Measurements from ENCODE around the gene MEGF11.

MEGF11 gene

DNA sequence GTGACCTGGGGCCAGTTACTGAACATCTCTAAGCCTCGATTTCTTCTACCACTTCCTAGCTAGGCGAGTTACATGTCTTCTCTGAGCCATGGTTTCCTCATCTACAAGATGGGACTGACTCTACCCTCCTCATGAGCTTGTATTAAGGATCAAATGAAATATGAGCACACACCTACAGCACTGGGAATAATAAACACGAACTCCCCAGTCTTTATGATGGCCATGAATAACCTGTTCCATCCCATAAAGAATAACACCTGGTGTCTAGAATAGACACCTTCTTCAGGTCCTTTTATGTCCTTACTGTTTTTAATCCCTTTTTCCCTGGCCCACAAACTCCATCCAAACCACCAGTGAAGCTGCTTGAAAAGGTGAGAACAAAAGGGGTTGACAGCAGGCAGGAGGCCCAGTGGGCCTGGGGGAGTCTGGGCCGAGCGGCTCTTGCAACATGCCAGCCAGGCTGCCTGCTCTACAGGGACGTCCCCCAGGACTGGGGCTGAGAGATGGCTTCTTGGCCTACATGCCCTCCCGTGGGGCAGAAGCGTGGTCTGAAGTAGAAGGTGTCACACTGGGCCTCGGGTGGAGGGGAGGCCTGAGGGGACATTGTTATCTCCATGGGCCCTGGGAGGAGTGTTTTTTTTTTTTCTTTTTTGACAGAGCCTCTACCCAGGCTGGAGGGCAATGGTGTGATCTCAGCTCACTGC is 206.1 kb downstream of the MEGF11 start:
- peak; percentile 26 for DNase-seq

DNA sequence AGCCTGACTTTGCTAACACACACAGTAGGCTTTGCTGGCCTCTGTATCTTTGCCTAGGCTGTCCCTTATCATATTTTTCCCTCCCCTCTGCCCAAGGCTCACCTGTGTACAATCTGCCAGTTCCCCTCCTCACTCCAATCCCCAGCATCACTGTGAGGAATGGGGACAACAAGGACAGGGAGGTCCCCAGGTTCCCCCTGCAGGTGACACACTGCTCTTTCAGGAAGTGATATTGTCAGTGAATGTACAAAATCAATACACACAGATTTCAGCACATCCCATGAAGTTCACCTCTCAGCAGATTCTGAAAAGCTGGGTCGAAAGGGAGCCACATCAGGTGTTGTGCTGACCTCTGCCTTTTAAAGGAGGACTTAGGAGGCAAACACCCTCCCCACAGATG is 206.8 kb downstream of the MEGF11 start:
- no peak for DNase-seq

DNA sequence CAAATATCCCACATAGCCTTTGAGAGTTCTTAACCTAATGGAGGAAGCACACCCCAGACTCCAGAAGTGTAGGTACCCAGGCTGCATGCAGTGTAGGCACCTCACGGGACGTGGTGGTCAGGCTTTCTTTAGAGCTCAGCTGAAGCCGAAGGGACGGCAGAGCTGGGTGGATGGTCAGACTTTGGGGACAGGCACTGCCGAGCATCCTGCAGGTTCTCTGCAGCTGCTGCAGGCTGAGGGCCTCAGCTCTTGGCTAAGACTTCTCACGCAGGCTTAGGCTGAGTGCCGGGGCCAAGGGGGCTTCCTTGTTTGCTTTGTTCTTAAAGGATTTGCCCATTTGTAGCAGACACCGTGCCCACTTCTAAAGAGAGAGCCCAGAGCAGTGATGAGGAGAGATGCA is 207.2 kb downstream of the MEGF11 start:
- DNase-seq = no peak

DNA sequence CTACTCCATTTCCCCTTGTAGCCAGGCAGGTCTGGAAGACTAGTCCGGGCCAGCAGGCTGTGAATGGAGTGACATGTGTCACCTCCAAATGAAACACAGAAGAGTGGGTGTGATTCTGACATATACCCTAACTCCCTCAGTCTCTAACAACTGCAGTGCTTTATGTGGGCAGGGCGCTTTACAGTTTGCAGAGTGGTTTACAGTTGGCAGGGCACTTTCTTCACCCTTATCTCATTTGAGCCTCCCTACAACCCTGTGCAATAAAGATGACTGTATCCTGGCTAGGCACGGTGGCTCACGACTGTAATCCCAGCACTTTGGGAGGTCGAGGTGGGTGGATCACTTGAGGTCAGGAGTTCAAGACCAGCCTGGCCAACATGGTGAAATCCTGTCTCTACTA is 208.0 kb downstream of the MEGF11 start:
- no peak for DNase-seq

DNA sequence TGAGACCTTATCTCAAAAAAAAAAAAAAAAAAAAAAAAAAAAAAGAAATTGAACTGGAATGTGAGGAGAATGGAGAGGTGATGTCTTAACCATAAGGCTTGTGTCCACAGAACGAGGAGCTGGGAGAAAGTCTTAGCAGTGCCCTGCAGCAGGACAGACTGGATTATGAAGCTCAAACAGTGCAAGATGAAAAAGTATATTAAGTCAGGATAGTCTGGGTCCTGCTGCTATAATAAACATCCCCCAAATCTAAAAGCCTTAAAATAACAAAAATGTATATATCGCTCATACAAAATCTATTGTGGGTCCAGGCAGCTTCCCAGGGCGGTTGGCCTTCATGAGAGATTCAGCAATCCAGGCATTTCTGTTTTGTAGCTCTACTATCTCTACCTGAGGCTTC is 208.7 kb downstream of the MEGF11 start:
- DNase-seq = no peak

DNA sequence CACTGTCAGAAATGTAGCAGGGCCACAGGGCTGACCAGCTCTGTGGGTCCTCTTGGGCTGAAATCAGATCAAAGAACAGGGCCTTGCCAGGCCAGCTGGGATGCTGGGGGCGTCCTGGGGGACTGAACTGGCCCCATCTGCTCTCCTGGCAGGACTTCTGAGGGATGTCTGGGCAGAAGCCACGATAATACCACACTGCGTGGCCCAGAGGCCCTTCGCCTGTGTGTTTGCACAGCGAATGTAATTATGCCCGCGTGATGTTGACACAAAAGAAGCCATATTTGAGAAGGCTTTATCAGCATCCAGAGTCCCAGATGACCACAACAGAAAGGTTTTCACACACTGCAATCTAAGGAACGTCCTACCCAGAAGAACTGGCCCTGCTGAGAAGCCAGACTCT is 210.3 kb downstream of the MEGF11 start:
- DNase-seq = no peak

DNA sequence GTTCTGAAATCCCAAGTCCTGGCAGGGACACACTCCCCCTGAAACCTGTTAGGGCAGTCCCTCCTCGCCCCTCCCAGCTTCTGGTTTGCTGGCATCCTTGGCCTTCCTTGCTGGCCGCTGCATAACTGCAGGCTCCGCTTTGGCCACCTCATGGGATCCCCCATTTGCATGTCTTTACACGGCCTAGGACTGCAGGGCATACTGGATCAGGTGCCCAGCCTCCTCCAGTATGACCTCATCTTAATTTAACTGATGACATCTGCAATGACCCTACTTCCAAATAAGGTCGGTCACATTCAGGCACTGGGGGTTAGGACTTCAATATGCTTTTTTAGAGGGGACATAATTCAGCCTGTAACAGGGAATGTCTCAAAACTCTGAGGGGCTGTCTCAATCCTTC is 210.9 kb downstream of the MEGF11 start:
- DNase-seq = no peak

DNA sequence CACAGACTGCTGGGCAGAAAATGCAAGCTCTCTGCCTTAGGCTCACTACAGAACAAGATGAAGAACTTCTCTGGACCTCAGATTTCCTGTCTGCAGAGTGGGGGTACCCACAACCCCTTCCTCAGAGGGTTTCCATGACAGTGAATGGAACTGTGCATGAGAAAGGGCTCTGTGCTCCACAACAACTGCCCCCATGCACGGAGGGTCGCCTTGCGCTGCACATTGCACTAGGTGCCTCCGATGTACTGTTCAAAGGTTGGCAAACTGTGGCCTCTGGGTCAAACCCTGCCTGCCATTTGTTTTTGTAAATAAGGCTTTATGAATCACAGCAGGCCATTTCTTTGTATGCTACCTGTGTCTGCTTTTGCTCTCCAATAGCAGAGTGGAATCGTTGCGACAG is 212.3 kb downstream of the MEGF11 start:
- no peak for DNase-seq

DNA sequence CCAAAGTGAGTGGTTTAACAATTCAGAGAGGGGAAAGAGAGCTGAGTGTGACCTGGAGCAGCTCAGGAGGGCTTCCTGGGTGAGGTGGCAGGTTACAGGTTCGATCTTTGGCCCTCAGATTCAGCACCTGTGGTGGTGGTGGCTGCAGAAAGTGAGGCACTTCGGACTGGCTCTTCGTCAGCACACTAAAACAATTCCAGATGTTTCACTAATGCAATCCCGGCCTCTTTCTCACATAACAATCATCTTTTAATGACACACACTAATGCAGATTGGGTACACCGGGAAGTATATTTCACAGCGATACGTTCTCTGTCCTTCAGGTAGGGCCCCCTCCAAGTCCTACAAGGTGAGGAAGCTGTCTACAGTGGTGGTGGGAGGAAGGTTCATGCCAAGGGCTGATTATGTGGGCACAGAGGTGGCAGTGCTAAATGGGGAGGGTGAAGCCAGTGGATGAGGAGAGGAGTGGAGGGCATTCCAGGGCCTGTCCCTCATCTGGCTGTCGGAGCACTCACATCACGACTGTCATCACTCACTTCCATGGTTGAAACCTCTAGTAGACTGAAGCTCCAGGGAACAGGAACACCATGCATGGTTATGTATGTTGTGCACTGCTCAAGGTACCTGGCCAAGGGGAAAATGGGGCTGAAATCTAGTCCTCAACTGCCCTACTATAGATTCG is 213.2 kb downstream of the MEGF11 start:
- DNase-seq = no peak

DNA sequence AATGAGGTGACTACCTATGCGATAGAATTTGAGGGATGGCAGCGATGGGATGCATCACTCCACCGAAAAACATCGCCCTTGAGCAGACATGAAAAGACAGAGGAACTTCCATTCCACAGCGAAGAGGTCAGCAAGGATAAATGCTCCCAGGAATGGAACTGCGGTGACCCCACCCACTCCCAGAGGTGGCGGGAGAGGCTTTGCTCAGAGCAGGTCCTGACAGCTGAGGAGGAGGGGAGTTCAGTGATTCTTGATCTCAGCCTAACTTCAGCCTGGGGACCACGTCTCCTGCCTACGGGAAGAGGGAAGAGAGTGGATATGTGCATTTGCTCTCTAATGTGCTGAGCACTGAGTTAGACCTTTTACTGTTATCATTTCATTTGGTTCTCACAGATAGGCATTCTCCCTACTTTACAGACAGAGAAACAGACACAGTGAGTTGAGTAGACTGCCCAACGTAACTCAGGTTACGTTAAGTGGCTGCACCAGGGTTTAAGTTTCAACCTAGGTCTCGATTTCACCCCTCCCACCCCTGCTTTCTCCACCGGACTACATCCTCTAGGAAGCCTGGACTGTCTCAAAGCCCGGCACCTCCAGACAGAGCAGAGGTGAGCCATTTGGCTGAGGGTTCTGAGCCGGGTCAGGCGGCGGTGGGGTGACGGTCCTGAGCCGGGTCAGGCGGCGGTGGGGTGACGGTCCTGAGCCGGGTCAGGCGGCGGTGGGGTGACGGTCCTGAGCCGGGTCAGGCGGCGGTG is 214.3 kb downstream of the MEGF11 start:
- no peak for DNase-seq

DNA sequence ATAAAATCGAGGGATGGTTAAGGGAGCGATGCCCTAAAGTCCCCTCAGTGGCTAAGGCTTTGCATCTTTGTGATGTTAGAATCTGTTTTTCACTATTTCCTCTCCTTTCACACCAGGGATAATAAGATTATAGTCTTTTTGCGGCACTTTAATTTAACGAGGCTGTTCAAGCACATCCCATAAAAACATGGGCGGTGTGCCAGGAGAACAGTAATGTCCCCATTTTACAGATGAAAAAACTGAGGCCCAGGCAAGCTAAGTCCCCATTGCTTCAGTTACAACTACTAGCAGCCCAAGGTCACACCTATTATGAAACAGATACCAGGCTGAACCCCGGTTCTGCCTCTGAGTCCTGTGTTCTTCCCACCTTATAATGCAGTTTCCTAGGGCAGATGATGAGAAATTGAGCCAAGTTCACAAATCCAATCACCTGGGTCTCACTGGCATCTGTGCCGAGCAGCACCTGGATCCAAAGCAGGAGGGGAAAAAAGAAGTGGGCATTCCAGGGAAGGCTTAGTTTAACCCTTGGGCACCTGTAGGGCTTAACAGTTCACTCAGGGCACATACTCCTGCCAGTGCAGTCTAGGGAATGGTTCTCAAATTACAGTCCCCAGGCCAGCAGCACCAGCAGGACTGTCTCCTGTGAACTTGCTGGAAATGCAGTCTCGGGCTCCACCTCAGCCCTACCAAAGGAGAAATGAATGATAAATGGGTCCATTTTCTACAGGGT is 215.0 kb downstream of the MEGF11 start:
- no peak for DNase-seq

DNA sequence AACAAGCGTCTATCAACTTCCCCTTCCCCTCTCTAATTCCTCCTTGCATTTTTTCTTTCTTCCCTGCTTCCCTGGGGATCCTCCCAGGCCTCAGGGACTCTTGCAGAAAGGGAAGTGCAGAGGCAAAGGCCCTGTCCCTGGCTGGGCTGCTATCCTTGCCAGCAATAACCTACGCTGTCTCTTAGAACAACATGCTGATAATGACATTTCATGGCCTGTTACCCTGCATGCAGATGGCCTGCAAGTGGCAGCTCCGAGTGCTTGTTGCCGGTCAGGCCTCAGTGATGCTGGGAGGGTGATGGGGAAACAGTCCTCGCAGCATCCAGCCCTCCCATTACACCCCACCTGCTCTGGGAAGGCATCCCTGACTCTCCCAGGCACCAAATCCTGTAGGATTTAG is 216.7 kb downstream of the MEGF11 start:
- DNase-seq = no peak

DNA sequence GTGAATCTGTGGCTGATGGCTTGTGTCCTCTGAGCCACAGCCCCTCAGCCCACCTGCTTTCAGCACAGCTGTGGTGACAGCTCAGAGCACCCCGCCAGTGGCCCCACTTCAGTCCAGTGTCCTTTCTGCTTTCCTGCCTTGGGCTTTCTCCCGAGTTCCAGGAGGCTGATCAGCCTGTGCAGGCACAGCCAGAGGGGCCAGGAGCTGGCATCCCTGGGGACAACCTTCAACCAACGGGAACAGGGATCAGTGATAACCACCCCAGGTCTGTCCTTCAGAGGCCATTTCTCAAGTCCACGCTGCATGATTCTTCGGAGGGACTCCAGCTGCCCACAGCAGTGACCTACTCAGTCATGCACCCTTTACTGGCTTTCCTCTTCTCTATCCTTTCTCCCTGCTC is 217.6 kb downstream of the MEGF11 start:
- DNase-seq = no peak

DNA sequence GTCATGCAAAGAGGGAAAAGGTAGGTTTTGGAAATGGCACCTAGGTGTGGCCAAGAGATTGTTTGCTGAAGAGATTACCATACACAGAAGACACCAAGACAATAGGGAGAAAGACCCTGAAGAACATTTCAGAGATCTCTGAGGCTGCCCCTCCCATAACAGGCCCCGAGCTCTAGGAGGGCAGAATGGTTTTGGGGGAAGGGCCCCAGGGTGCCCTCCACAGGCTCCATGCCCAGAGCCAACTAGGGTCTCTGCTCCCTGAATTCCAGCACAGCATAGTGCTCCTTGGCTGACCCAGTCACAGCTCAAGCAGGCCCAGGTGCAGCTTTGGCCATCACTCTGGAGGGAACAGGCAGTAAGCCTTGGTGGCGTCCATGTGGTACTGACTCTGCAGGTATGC is 220.4 kb downstream of the MEGF11 start:
- DNase-seq = no peak

DNA sequence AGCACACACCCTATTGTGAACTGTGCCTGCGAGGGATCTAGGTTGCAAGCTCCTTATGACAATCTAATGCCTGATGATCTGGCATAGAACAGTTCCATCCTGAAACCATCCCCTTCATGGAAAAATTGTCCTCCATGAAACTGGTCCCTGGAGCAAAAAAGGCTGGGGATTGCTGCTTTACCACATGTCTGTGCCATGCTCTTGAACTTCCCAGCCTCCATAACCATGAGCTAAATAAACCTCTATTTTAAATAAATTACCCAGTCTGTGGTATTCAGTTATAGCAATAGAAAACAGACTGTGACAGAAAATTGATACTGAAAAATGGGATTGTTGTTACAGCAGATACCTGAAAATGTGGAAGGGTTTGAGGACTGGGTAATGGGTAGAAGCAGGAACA is 221.5 kb downstream of the MEGF11 start:
- DNase-seq = no peak

DNA sequence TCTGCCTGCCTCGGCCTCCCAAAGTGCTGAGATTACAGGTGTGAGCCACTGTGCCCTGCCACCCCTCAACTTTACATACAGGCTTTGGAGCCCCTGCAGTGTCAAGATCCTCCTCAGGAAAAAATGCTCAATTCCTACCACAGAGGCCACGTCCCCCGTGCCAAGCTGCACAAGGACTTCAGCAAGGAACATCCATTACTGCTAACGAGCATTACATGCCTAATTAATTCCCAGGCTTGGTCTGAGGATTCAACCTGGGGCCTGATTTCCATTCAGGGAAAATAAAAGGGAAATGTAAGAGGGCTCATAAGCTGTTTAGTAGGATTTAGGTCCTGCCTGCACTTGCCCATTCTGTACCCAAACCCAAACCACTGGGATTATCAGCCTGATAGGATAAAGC is 222.9 kb downstream of the MEGF11 start:
- no peak for DNase-seq

DNA sequence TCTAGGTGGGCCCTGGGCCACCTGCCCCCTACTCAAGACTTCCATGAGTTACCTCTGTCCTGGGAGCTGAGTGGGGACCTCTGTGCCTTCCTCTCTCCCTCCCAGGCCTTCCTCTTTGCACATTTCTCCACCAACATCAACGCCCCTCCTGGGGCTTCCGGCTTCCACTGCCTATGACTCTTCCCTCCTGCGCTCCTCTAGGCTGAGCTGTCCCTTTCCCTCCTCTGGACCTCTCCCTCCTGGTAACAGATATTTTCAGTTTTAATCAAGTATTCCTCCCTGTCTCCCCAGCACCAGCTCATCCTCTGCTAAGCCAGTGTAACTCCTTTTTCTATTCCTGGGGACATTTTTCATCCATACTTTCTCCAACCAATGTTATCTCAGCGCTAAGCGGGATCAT is 223.9 kb downstream of the MEGF11 start:
- no peak for DNase-seq

DNA sequence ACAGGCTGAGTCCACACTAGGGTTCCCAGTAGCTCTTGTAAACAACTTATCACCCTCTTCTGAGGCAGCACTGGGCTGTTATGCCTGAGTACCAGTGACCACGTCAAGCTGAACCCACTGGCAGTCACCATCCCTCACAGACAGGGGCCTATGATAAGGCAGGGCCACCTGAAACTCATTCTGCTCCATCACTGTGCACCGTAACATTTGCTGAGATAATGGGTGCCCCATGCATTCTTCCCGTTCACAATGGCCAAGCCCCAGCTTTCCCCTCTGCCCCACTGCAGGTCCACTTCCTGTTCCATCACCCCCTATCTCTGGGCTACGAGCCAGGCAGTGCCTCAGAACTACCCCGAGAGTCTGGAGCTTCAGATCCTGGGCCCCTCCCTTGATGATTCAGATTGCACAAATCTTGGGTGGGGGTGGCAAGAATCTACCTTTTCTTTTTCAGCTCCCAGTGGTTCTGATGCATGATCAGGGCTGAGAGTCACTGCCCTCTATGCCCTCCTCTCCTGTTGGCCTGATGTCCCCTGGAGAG is 226.2 kb downstream of the MEGF11 start:
- DNase-seq = no peak

DNA sequence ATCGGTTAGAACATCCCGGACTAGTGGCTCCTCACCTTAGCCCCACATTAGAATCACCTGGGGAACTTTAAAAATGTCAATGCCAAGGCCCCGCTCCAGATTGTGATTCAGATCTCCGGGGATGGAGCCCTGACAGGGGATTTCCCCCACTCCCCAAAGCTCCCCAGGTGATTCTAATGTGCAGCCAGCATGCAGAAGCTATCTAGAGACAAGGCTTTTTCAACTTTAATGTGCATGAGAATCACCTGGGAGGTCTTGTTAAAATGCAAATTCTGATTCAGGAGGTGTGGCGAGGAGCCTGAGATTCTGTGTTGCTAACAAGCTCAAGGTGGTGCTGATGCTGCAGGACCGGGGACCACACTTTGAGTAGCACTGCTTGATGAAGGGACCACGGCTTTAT is 227.6 kb downstream of the MEGF11 start:
- DNase-seq = peak; percentile 22

DNA sequence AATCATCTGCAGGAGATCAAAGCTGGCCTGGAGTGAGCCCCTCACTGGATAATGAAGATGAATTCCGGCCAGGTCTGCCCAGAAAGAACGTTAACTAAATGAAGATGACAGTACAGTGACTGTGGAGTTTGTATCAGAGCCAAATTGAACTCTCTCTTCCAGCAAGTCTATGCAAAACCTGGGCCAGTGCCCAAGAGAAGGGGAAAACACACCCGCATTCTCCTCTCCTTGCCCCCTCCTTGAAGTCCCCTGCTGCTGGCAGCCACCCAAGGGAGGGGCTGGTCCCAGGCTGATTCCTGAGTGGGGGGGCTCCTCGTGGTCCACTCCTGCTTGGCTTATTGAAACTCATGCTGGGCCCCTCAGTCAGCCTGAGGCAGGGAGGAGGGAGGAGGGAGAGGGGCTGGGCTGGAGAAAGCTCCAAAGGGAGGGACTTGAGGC is 228.5 kb downstream of the MEGF11 start:
- no peak for DNase-seq

DNA sequence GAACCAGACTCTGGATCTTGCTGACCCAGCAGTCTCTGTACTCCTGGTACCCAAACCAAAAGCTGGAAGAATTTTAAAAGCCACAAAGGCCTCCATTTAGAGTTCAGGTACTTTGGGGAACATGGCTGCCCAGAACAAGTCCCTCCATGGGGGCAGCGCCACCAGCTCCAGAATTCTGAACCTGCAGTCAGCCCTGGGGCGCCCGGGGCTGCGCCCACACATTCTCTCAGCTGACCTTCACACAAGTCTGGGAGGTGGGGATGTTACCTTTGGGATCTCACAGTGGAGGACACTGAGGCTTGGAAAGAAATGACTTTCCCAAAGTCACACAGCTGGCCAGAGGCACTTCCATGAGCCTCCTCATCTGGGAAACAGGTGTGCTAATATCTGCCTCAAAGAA is 229.4 kb downstream of the MEGF11 start:
- no peak for DNase-seq

DNA sequence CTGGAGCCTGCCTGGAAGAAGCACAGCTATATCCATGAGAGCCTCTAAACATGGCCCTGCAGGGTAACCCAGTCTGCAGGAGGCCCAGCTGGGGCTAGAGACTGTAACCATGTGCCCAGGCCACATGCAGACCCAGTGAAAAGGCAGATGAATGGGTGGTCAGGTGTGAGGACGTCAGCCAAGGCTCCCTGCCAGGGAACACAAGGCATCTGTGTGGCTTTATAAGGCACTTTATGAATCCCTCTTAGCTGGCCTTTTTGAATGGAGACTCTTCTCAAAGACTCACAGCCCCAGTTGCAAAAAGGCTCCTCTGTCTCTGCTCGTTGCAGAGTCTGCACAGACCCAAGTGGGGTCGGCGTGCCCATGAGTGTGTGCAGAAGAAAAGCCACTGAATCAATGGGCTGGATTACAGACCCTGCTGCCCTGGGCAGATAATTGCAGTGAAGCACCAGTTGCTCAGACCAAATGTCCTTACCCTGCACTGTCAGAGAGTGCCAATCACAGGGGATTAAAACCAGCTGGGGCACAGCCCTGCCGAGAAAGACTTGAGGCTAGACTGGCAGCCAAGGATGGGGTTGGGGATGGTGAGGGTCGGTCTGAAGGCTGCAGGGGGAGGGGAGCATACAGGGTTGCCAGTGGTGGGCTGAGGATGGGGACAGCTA is 230.1 kb downstream of the MEGF11 start:
- DNase-seq = no peak

DNA sequence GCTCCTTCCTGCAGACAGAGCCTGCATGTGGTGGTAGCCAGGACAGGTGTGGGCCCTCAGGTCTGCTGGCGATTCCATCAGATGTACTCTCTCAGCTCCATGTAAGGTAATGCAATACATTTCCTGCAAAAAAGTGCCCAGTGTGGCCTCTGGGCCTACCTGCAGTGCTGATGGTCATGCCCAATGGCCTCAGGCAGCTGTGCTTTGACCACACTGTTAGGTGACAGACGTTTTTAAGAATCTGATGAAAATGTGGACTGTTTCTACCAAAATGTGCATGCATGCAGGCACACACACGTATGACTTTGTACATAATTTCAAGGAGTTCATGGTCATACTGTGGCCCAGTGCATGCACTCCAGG is 231.4 kb downstream of the MEGF11 start:
- no peak for DNase-seq
